WTC11 (cell line): ENCODE results near the gene ST6GAL1. TPM values are rescaled to one million over a fixed set of nuclear protein-coding genes. Genes with fewer than 3 reads are reported as not detected.

Source experiments
- ATAC-seq: fragments of 200-7000 bp; cut with Tn5 transposase; 2 replicates; pipeline ENCODE4 v1.10.0; 2021; ENCODE audit warnings: mild to moderate bottlenecking, moderate library complexity
- CTCF ChIA-PET: fragments of 300-600 bp; sonication (Branson Sonifier 250); formaldehyde crosslinking; loops from one replicate; lab custom pipeline; 2021; ENCODE audit warnings: antibody characterized with exemption; lab: Charles Lee
- POLR2A ChIA-PET: fragments of 350-600 bp; sonication (Branson Sonifier 250); formaldehyde crosslinking; loops from one replicate; lab custom pipeline; 2021; ENCODE audit warnings: antibody characterized with exemption; lab: Charles Lee
- DNase-seq: peaks from one replicate; pipeline ENCODE4 v3.0.0; 2021; ENCODE audit warnings: low spot score
- H3K27ac Mint-ChIP-seq: 2 replicates; pipeline ENCODE4 v1.8.0; 2021; ENCODE audit warnings: mixed read lengths
- H3K27me3 Mint-ChIP-seq: 2 replicates; pipeline ENCODE4 v1.8.0; 2021; ENCODE audit warnings: low read depth, mild to moderate bottlenecking, moderate library complexity, mixed read lengths
- H3K36me3 Mint-ChIP-seq: 2 replicates; pipeline ENCODE4 v1.8.0; 2021; ENCODE audit warnings: mixed read lengths
- H3K4me1 Mint-ChIP-seq: 2 replicates; pipeline ENCODE4 v1.8.0; 2022; ENCODE audit warnings: mixed read lengths
- H3K4me3 Mint-ChIP-seq: 2 replicates; pipeline ENCODE4 v1.8.0; 2021; ENCODE audit warnings: mild to moderate bottlenecking, moderate library complexity, mixed read lengths
- H3K9me3 Mint-ChIP-seq: 2 replicates; pipeline ENCODE4 v1.8.0; 2021; ENCODE audit warnings: mixed read lengths
- CTCF ChIP-seq: fragments of 200-600 bp; IDR thresholded peaks from 2 replicates; pipeline ENCODE4 v1.8.0; 2022; ENCODE audit warnings: antibody characterized with exemption
- E2F1 ChIP-seq: sonication (generic); formaldehyde crosslinking; IDR thresholded peaks from 2 replicates; pipeline ENCODE4 v1.8.0; 2022; ENCODE audit warnings: mild to moderate bottlenecking, missing genetic modification reagents
- ELF4 ChIP-seq: sonication (generic); formaldehyde crosslinking; IDR thresholded peaks from 2 replicates; pipeline ENCODE4 v1.8.1; 2022; ENCODE audit warnings: low read depth, mild to moderate bottlenecking, moderate library complexity, missing genetic modification reagents
- ESRRA ChIP-seq: sonication (generic); formaldehyde crosslinking; IDR thresholded peaks from 2 replicates; pipeline ENCODE4 v1.8.1; 2022; ENCODE audit warnings: mild to moderate bottlenecking, missing genetic modification reagents, borderline replicate concordance
- IRF2 ChIP-seq: sonication (generic); formaldehyde crosslinking; IDR thresholded peaks from 2 replicates; pipeline ENCODE4 v1.8.0; 2022; ENCODE audit warnings: low read depth, missing genetic modification reagents, borderline replicate concordance
- MLX ChIP-seq: sonication (generic); formaldehyde crosslinking; IDR thresholded peaks from 2 replicates; pipeline ENCODE4 v1.8.1; 2023; ENCODE audit warnings: mild to moderate bottlenecking, missing genetic modification reagents, moderate library complexity
- NFATC4 ChIP-seq: fragments of 250-450 bp; sonication (Bioruptor Pico); IDR thresholded peaks from 2 replicates; pipeline ENCODE4 v1.9.0; 2021; ENCODE audit warnings: mild to moderate bottlenecking
- NFE2L1 ChIP-seq: sonication (generic); formaldehyde crosslinking; IDR thresholded peaks from 2 replicates; pipeline ENCODE4 v1.8.1; 2023; ENCODE audit warnings: missing genetic modification reagents
- NR1H2 ChIP-seq: sonication (generic); formaldehyde crosslinking; IDR thresholded peaks from 2 replicates; pipeline ENCODE4 v1.9.0; 2021; ENCODE audit warnings: mild to moderate bottlenecking, moderate library complexity, missing genetic modification reagents
- OVOL2 ChIP-seq: fragments of 250-450 bp; sonication (Bioruptor Pico); IDR thresholded peaks from 2 replicates; pipeline ENCODE4 v1.9.0; 2021; ENCODE audit warnings: mild to moderate bottlenecking, borderline replicate concordance
- PRDM15 ChIP-seq: sonication (generic); formaldehyde crosslinking; IDR thresholded peaks from 2 replicates; pipeline ENCODE4 v1.8.0; 2022; ENCODE audit warnings: missing genetic modification reagents
- RORB ChIP-seq: fragments of 250-450 bp; sonication (Bioruptor Pico); IDR thresholded peaks from 2 replicates; pipeline ENCODE4 v1.9.0; 2021; ENCODE audit warnings: mild to moderate bottlenecking
- ZNF121 ChIP-seq: sonication (generic); formaldehyde crosslinking; IDR thresholded peaks from 2 replicates; pipeline ENCODE4 v1.8.0; 2023; ENCODE audit warnings: missing genetic modification reagents
- ZNF317 ChIP-seq: sonication (generic); formaldehyde crosslinking; IDR thresholded peaks from 2 replicates; pipeline ENCODE4 v1.8.1; 2023; ENCODE audit warnings: low read depth, mild to moderate bottlenecking, moderate library complexity, missing genetic modification reagents, borderline replicate concordance
- ZNF396 ChIP-seq: fragments of 250-450 bp; sonication (Bioruptor Pico); IDR thresholded peaks from 2 replicates; pipeline ENCODE4 v1.8.0; 2021; ENCODE audit warnings: mild to moderate bottlenecking, moderate library complexity, borderline replicate concordance
- ZNF425 ChIP-seq: fragments of 250-450 bp; sonication (Bioruptor Pico); conservative IDR thresholded peaks from 2 replicates; pipeline ENCODE4 v1.9.0; 2021; ENCODE audit warnings: mild to moderate bottlenecking
- ZNF671 ChIP-seq: fragments of 250-450 bp; sonication (Bioruptor Pico); IDR thresholded peaks from 2 replicates; pipeline ENCODE4 v1.8.0; 2021; ENCODE audit warnings: mild to moderate bottlenecking
- ZSCAN18 ChIP-seq: fragments of 250-450 bp; sonication (Bioruptor Pico); IDR thresholded peaks from 2 replicates; pipeline ENCODE4 v2.1.2; 2022; ENCODE audit warnings: mild to moderate bottlenecking, moderate library complexity
- total RNA-seq: library from RNA; stranded (reverse); gene quantifications from 3 replicates; pipeline ENCODE4 v1.2.3, GENCODE V29; 2021

The ST6GAL1 gene
- total RNA-seq, 1 experiment from 2014 or later, result 87.5 TPM

GRCh38 chr3:186959029-186959624, 28.8 kb downstream of the ST6GAL1 start:
- no peak overlapping the region for H3K4me3 Mint-ChIP-seq
- H3K4me1 Mint-ChIP-seq, result peaks cover 64% of the 10 kb centered on the region
- DNase-seq (no peak), ATAC-seq (no peak)
- H3K36me3 Mint-ChIP-seq, result peaks cover 11% of the 10 kb centered on the region
- POLR2A ChIA-PET, result interaction anchor here (0.7 to 0.8 kb wide), 2 partner anchors 26 to 176 kb away, joined by 3 to 4 read pairs; partner anchors contain the start of gene EIF4A2
- TF ChIP-seq ZNF396 (CRISPR knock-in tag) (no peak), ZNF671 (no peak), NR1H2 (CRISPR knock-in tag) (no peak), ZSCAN18 (CRISPR knock-in tag) (no peak), CTCF (no peak), E2F1 (CRISPR knock-in tag) (no peak), ELF4 (CRISPR knock-in tag) (no peak), ZNF317 (CRISPR knock-in tag) (no peak), RORB (CRISPR knock-in tag) (no peak), ZNF121 (CRISPR knock-in tag) (no peak), NFE2L1 (CRISPR knock-in tag) (no peak), OVOL2 (no peak)
- no peak overlapping the region for H3K27ac Mint-ChIP-seq
- CTCF ChIA-PET, result interaction anchor here (0.7 to 2.4 kb wide), 10 partner anchors 10 to 180 kb away, joined by 3 to 13 read pairs (median 4); partner anchors contain the start of gene RPL39L
- H3K9me3 Mint-ChIP-seq, result peaks cover 2% of the 10 kb centered on the region
- no peaks in the 10 kb centered on the region for H3K27me3 Mint-ChIP-seq

- Mint-ChIP-seq H3K4me1 (peaks cover 65% of the 10 kb centered on the region), H3K27ac (peak overlapping the region; percentile 9; the same call in 1 of the 2 replicates), H3K36me3 (peaks cover 4% of the 10 kb centered on the region; the same call in 1 of the 2 replicates), H3K9me3 (no peaks in the 10 kb centered on the region), H3K4me3 (no peak overlapping the region), H3K27me3 (no peaks in the 10 kb centered on the region)
- POLR2A ChIA-PET, result no interaction called here
- CTCF ChIA-PET, result interaction anchor here (1.0 to 1.1 kb wide), 2 partner anchors 17 to 111 kb away, joined by 3 read pairs; no protein-coding TSS in a partner anchor
- ATAC-seq, result no peak
- no peak for DNase-seq
- TF ChIP-seq PRDM15, result no peak
- no peak for TF ChIP-seq ZNF121 (CRISPR knock-in tag)
- no peak for TF ChIP-seq NFATC4 (CRISPR knock-in tag)
- TF ChIP-seq ESRRA, result no peak
- no peak for TF ChIP-seq IRF2 (CRISPR knock-in tag)
- TF ChIP-seq ZNF317 (CRISPR knock-in tag), result no peak
- no peak for TF ChIP-seq ZNF425 (CRISPR knock-in tag)
- no peak for TF ChIP-seq MLX (CRISPR knock-in tag)
Observed at GRCh38 chr3:186960347-186960746, 30.0 kb downstream of the ST6GAL1 start.
